CD4-positive, alpha-beta T cell (primary cell): ENCODE data around the gene GIT2. TPM values are rescaled to one million over a fixed set of nuclear protein-coding genes. Genes with fewer than 3 reads are reported as not detected.

ENCODE experiments used
- ATAC-seq: fragments of 200-7000 bp; cut with Tn5 transposase; one replicate; pipeline ENCODE4 v1.10.0; 2022; ENCODE audit warnings: mild to moderate bottlenecking; ENCODE audit not compliant: poor library complexity
- CTCF ChIA-PET: fragments of 350-600 bp; sonication (Branson Sonifier 250); formaldehyde crosslinking; loops from one replicate; lab custom pipeline; 2021; ENCODE audit warnings: antibody characterized with exemption, inconsistent platforms; lab: Charles Lee
- POLR2A ChIA-PET: fragments of 350-600 bp; sonication (Branson Sonifier 250); formaldehyde crosslinking; loops from one replicate; lab custom pipeline; 2021; ENCODE audit warnings: antibody characterized with exemption, inconsistent platforms; lab: Charles Lee
- DNase-seq, 14 experiments: peaks; one replicate each; pipeline ENCODE4 v3.0.0-alpha.2; 2013 to 2020; ENCODE audit warnings: mixed read lengths in 2 of 14
- H3K27ac ChIP-seq, 2 donors: one replicate each; pipeline versions ENCODE4 v1.5.1 to v1.7.0; 2013; ENCODE audit warnings: low read length in 2 of 2, low read depth in 1 of 2, mild to moderate bottlenecking in 1 of 2
- H3K27me3 ChIP-seq, 2 experiments: 1 replicate in 1 of 2; 2 replicates in 1 of 2; pipeline versions ENCODE4 v1.6.1 to v1.7.0; 2013; ENCODE audit warnings: low read length in 2 of 2, control low read depth in 1 of 2, mild to moderate bottlenecking in 1 of 2, moderate library complexity in 1 of 2; ENCODE audit not compliant: insufficient read depth in 2 of 2, control insufficient read depth in 1 of 2
- H3K36me3 ChIP-seq: one replicate; pipeline ENCODE4 v1.6.1; 2013; ENCODE audit warnings: low read length, control low read depth; ENCODE audit not compliant: insufficient read depth
- H3K4me1 ChIP-seq: one replicate; pipeline ENCODE4 v1.6.1; 2013; ENCODE audit warnings: low read length, control low read depth; ENCODE audit not compliant: insufficient read depth
- H3K4me3 ChIP-seq: one replicate; pipeline ENCODE4 v1.5.1; 2013; ENCODE audit warnings: mild to moderate bottlenecking, low read length, moderate library complexity
- H3K9me3 ChIP-seq, 2 experiments: 1 replicate in 1 of 2; 2 replicates in 1 of 2; pipeline versions ENCODE4 v1.6.1 to v1.7.0; 2013; ENCODE audit warnings: low read length in 2 of 2, mild to moderate bottlenecking in 2 of 2, control low read depth in 1 of 2, moderate library complexity in 1 of 2; ENCODE audit not compliant: control insufficient read depth in 1 of 2, insufficient read depth in 1 of 2
- H3K27ac Mint-ChIP-seq: one replicate; pipeline ENCODE4 v1.8.0; 2020; ENCODE audit warnings: mixed read lengths
- H3K27me3 Mint-ChIP-seq: one replicate; pipeline ENCODE4 v1.8.0; 2021; ENCODE audit warnings: mixed read lengths
- H3K36me3 Mint-ChIP-seq: one replicate; pipeline ENCODE4 v1.8.0; 2021; ENCODE audit warnings: low read depth, mixed read lengths
- H3K4me1 Mint-ChIP-seq: one replicate; pipeline ENCODE4 v1.8.0; 2021; ENCODE audit warnings: low read depth, mixed read lengths
- H3K4me3 Mint-ChIP-seq: one replicate; pipeline ENCODE4 v1.8.0; 2020; ENCODE audit warnings: mild to moderate bottlenecking, mixed read lengths
- H3K9me3 Mint-ChIP-seq: one replicate; pipeline ENCODE4 v1.8.0; 2020; ENCODE audit warnings: mixed read lengths
- intact Hi-C, 2 experiments: fragments of 100-400 bp; cut with DNase I in 1 of 2; cut with micrococcal nuclease in 1 of 2; formaldehyde crosslinking; loops; one replicate each; pipeline versions ENCODE4 v1.15.1 to v1.9.0; 2023 to 2025; cut with DNase I, micrococcal nuclease
- polyA plus RNA-seq, 2 donors: library from polyadenylated mRNA; unstranded; fragments of 120-200 nt; gene quantifications; one replicate each; pipeline ENCODE4 v1.2.1, GENCODE V29; 2013
- total RNA-seq, 174 experiments: library from RNA in 2 of 174; stranded (reverse) in 2 of 174; gene quantifications; one replicate each; pipeline ENCODE4 v1.2.3 and lab custom pipeline; 2021 to 2026
- TF ChIP-seq, protein P1 (sequence below): fragments of 200-600 bp; IDR thresholded peaks from one replicate; pipeline ENCODE4 v1.8.0; 2022; ENCODE audit warnings: antibody characterized with exemption, mild to moderate bottlenecking

Gene GIT2, protein sequence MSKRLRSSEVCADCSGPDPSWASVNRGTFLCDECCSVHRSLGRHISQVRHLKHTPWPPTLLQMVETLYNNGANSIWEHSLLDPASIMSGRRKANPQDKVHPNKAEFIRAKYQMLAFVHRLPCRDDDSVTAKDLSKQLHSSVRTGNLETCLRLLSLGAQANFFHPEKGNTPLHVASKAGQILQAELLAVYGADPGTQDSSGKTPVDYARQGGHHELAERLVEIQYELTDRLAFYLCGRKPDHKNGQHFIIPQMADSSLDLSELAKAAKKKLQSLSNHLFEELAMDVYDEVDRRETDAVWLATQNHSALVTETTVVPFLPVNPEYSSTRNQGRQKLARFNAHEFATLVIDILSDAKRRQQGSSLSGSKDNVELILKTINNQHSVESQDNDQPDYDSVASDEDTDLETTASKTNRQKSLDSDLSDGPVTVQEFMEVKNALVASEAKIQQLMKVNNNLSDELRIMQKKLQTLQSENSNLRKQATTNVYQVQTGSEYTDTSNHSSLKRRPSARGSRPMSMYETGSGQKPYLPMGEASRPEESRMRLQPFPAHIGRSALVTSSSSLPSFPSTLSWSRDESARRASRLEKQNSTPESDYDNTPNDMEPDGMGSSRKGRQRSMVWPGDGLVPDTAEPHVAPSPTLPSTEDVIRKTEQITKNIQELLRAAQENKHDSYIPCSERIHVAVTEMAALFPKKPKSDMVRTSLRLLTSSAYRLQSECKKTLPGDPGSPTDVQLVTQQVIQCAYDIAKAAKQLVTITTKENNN
- 10 to 100 TPM; 68.6 to 70.7 TPM for total RNA-seq
- 76.9 TPM for polyA plus RNA-seq (2013, experiment 1 of 2)
- 91.9 TPM for polyA plus RNA-seq (2013, experiment 2 of 2)
- 49.1 to 254 (median 141) reads per million in 172 experiments for total RNA-seq (lab: John Stamatoyannopoulos, UW)

DNA sequence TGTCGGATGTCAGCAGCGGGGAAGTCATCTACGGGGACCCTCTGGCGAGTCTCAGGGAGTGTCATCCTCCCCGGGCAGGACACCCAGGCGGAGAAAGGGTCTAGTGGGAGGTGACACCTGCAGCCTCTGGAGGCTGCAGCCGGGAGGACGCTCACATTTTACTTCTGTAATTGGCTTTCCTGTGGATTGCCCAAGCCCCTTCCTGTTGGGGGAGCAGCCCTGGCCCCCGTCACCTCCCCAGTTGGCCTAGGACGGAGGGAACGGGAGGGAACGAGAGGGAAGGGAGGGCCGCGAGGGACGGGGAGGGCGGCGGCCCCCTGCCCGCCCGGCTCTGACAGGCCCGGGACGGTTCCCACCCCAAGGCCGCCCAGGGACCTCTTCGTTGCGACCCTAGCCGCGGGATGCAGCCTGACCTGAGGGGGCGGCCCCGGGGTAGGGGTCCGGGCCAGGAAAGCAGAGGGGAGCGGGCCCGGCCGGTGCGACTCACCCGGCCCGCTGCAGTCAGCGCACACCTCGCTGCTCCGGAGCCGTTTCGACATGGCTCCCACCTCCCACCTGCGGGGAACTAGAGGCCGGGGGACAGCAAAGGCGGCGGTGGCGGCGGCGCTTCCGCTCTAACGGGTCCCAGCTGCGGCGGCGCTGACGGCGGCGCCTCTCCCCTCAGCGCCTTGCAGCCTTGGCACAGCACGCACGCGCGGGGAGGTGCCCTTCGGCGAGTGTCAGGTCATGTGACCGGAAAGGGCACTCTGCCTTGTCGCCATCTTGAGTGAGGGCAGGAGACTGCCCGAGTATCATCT, at the start of gene GIT2:
Gene GIT2, minus strand, starts transcription at position 683 of the 797 bp plus-strand sequence. Its CDS starts 144 bp downstream, at position 539.
- Mint-ChIP-seq H3K27me3 (no peaks in the 10 kb centered on the region), H3K9me3 (no peaks in the 10 kb centered on the region), H3K4me1 (peaks cover 71% of the 10 kb centered on the region), H3K27ac (peak within 1 kb of the TSS; percentile 94), H3K36me3 (peaks cover 37% of the 10 kb centered on the region), H3K4me3 (peak within 1 kb of the TSS; percentile 97)
- peak within 1 kb of the TSS; percentile 95 for H3K4me3 ChIP-seq
- H3K36me3 ChIP-seq, result peaks cover 9% of the 10 kb centered on the region
- intact Hi-C loops, result loop anchor here (1.0 to 10.0 kb wide), 8 partner anchors 19 to 746 kb away; partner anchors contain the start of genes ANAPC7 (in 1 of the 2), FAM222A (in 1 of the 2), GLTP (in 1 of the 2) and MMAB (in 1 of the 2)
- DNase-seq (peak; percentile 88 to 98 (median 94)), ATAC-seq (peak; percentile 80)
- TF ChIP-seq, protein P1, sequence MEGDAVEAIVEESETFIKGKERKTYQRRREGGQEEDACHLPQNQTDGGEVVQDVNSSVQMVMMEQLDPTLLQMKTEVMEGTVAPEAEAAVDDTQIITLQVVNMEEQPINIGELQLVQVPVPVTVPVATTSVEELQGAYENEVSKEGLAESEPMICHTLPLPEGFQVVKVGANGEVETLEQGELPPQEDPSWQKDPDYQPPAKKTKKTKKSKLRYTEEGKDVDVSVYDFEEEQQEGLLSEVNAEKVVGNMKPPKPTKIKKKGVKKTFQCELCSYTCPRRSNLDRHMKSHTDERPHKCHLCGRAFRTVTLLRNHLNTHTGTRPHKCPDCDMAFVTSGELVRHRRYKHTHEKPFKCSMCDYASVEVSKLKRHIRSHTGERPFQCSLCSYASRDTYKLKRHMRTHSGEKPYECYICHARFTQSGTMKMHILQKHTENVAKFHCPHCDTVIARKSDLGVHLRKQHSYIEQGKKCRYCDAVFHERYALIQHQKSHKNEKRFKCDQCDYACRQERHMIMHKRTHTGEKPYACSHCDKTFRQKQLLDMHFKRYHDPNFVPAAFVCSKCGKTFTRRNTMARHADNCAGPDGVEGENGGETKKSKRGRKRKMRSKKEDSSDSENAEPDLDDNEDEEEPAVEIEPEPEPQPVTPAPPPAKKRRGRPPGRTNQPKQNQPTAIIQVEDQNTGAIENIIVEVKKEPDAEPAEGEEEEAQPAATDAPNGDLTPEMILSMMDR, result no peak
- ChIA-PET POLR2A (interaction anchor here (0.6 to 2.3 kb wide), 6 partner anchors 8 to 95 kb away, joined by 3 to 10 read pairs (median 5); partner anchors contain the start of gene TCHP), CTCF (no interaction called here)
- H3K27ac ChIP-seq, result peak within 1 kb of the TSS; percentile 85 to 92
- H3K27me3 ChIP-seq, result no peaks in the 10 kb centered on the region
- H3K4me1 ChIP-seq, result peaks cover 50% of the 10 kb centered on the region
- no peaks in the 10 kb centered on the region for H3K9me3 ChIP-seq

DNA sequence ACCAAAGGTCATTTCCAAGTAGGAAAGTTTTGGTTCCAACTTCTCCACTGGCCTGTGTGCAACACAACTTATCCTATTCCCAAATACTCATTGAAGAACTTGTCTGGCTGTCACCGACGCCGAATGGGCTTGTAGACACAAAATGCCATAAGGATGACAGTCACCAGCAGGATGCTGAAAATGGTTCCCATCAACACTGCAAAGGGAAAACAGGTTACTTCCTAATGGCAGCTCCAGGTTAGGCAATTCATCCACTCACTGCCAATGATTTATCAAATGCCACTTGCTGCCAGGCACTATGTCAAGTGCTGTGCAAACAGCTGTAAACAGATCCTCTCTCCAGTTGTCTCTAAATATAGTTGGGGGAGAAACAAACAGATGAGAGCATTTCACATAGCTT, 46.1 kb upstream of the GIT2 start:
- no peak overlapping the region for H3K4me3 Mint-ChIP-seq

More for the DNA sequence above, 46.1 kb upstream of the GIT2 start:
- intact Hi-C loops, result no loop called here
- Histone ChIP-seq H3K27ac (no peak overlapping the region), H3K4me1 (peaks cover 39% of the 10 kb centered on the region), H3K9me3 (no peaks in the 10 kb centered on the region), H3K36me3 (peaks cover 21% of the 10 kb centered on the region), H3K4me3 (no peak overlapping the region), H3K27me3 (no peaks in the 10 kb centered on the region)
- ChIA-PET POLR2A (interaction anchor here (1.0 kb wide), 1 partner anchor 37 kb away, joined by 3 read pairs; no protein-coding TSS in a partner anchor), CTCF (interaction anchor here (0.7 kb wide), 1 partner anchor 1877 kb away, joined by 3 read pairs; no protein-coding TSS in a partner anchor)
- Mint-ChIP-seq H3K9me3 (no peaks in the 10 kb centered on the region), H3K27me3 (no peaks in the 10 kb centered on the region), H3K27ac (peak overlapping the region; percentile 84), H3K36me3 (peaks cover 46% of the 10 kb centered on the region), H3K4me1 (peaks cover 51% of the 10 kb centered on the region)
- ATAC-seq (no peak), DNase-seq (no peak)
- TF ChIP-seq, protein P1, result no peak
